Amniotic stem cell (primary cell): Measurements from ENCODE around the gene SPATA21.
A peak's percentile ranks its signal among the peaks of the same experiment; 100 is the strongest.
"Not testable (repeated sequence)": the region's sequence is repeated elsewhere in the genome, so short reads cannot be mapped to it uniquely, and the experiment has no call there.

ENCODE experiments used
- DNase-seq: peaks from one replicate; lab custom pipeline; 2025; lab: John Stamatoyannopoulos, UW

SPATA21 gene

DNA sequence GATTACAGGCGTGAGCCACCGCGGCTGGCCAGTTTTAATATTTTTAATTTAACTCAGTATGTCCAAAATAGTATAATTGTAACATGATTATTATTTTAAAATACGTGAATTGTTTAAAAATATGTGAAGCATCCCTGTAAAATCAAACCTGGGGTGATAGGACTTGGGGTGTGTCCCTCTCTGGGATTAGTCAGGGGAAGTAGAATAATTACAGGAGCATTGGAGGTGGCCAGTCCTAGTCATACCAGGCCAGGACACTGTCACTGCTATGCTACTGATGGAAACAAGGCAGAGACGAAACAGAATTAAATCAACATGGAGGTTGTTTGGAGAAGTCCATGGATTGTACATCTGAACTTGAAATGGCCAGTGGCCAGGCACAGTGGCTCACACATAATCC is 53.3 kb downstream of the SPATA21 start:
- DNase-seq: no peak

DNA sequence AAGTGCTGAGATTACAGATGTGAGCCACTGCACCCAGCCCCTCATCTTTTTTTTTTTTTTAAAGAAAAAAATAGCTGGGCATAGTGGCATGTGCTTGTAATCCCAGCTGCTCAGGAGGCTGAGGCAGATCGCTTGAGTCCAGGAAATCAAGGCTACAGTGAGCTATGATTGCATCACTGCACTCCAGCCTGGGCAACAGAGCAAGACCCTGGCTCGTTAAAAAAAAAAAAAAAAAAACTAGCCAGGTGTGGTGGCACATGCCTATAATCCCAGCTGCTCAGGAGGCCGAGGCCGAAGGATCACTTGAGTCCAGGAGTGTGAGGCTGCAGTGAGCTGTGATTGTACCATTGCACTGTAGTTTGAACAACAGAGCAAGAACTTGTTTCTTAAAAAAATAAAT is 56.4 kb downstream of the SPATA21 start:
- DNase-seq: no peak

GRCh38 chr1:16378443-16378842 is 58.8 kb downstream of the SPATA21 start:
- no peak for DNase-seq

DNA sequence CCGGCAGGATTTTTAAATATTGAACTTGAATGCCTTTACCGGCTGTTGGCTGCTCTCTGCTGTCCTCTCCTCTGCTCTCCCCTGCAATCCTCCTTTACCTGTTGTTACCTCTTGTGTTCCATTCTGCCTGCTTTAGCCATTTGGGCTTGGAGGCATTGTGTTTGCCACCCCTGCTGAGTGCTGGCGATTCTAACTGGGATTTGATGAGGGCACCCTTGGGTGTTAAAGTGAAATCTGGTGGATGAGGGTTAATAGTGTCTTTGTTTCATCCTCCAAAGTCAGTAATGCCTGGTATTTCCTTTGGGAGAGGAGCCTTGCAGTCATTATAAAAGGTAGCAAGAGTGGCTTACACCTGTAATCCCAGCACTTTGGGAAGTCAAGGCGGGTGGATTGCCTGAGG is 60.3 kb downstream of the SPATA21 start:
- no peak for DNase-seq

DNA sequence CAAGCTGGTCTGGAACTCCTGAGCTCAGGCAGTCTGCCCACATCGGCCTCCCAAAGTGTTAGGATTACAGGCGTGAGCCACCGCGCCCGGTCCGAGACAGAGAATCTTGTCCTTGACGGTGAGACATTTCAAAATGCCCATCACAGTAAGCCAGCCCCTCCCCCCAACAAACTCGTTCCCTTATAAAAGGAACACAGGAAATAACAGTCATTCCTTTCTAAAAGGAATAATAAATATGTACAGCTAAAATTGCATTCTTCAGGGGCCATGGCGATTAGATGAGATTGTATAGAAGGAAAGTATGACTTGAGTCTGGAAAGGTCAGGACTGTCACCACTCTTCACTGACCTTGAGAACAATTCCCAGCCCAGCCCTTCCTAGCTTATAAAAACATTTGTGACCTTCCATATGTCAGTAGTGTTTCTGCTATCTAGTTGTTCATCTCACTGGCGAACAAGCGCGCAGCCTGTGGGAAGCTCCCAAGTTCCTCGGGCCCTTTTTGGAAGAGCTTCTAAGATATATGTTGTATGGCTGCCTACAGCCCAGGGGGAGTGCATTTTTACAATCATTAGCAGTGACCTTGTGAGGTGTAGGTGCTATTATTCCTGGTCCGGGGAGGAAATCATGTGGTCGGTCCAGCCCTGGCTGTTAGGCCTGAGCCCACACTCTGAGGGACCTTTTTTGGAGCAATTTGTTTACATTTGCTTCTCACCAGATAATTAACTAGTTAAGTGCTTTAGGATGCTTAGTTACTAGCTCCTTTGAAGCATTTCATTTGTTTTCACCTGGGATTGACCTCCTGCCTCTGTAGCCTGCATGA is 61.5 kb downstream of the SPATA21 start:
- DNase-seq: no peak

DNA sequence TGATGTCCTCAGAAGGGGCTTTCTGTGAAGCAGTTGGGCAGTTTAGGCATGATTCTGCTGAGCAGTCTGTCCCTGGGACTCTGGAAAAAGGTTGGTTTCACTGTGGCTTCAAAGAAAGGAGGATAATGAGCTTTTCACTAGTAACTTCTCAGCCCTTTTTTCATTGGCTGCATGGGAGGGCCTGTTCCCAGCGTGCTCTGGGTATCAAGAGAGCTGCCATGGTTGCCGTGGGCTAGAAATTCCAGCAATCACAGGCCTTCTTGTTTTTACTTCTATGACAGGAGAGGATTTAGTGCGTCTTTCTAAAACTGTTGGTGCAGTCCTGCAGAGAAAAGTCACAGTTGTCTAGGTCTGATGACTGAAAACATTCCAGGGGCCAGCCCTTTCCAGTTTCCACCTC is 63.0 kb downstream of the SPATA21 start:
- DNase-seq: no peak

- no peak for DNase-seq
These were observed 64.5 kb downstream of the SPATA21 start for GRCh38 chr1:16372535-16373285.

DNA sequence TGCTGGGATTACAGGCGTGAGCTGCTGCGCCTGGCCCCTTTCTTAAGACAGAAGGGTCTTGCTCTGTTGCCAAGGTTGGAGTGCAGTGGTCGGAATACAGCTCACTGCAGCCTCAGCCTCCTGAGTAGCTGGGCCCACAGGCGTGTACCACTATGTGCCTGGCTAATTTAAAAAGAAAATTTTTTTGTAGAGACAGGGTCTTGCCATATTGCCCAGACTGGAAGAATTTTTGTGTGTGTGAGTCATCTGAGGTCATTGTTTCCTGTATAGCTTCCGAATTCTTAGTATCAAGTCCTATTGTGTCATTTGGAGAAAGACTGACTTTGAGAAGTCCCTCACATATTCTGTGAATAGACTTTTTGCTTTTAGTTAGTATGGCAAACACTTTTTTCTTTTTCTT is 65.5 kb downstream of the SPATA21 start:
- no peak for DNase-seq

- no peak for DNase-seq
These were observed 67.4 kb downstream of the SPATA21 start for GRCh38 chr1:16369821-16370220.

DNA sequence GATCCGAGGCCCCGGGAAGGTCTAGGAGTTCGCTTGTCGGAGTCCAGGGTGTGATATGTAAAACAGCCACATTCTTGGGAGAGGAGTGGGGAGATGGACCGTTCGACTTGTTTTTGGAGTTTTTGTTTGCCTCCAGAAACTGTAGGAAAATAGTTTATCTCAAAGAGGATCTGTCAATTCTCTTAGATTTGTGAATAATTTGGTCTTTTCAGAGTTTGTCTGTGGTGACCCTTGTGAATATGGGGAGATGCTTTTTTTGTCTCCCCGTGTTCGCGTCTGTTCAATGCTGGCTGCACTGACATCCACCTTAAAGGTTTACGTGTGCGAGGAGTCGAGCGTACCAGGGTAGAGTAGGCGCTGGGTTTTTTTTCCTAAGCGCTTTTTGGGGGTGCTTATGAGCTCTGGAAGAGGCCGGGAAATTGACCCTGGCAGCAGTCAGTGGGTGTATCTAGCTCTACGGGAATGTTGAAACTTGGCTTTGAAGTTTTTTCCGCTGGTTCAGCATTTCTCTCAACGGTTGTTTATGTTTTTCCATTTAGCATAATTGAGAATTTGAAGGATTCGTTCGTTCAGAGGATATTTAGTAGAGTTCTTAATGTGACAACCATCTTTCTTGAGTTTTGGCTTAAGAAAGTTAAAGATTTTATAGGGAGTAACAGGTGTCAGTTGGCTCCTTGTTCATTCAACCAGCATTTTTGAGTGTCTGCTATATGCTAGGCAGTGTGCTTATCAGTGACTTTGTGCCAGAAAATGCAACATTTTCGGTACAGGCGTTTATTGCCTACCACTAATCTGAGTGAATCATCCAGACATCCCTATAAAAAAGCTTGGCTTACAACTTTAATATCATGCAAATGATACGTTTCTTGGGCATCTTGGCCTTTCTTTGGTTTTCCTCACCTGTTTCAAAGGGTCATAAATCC is 69.0 kb downstream of the SPATA21 start:
- DNase-seq: no peak

DNA sequence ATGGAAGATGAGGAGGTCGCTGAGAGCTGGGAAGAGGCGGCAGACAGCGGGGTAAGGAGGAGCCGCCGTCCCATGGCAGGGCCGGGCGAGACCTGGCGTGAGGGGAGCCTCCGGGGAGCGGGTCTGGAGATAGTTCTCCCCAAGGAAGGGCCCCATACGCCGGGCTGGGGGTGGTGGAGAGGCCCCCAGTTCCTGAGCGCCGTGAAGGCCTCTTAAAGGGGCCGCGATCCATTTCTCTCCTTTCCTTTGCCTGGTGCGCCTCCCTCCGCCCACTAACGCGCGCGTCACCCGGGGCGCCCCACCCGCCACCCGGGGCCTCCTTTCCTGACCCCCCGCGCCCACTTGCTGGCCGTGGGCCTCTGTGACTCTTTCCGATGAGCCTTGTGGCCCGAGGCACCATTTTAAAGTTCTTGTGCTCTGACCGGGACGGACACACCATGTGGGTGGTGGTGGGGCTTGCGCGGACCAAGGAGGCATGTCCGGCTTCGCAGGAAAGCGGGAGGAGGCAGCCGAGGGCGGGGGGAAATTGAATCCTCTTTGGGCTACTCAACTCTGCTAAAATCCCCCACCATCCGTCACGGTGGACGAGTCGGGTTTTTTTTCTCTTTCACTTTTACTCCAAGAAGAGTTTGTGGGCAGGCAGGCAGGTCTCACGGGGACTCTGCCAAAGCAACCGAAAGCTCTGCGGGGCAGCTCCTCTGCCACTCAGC is 69.8 kb downstream of the SPATA21 start:
- peak; percentile 84 for DNase-seq

DNA sequence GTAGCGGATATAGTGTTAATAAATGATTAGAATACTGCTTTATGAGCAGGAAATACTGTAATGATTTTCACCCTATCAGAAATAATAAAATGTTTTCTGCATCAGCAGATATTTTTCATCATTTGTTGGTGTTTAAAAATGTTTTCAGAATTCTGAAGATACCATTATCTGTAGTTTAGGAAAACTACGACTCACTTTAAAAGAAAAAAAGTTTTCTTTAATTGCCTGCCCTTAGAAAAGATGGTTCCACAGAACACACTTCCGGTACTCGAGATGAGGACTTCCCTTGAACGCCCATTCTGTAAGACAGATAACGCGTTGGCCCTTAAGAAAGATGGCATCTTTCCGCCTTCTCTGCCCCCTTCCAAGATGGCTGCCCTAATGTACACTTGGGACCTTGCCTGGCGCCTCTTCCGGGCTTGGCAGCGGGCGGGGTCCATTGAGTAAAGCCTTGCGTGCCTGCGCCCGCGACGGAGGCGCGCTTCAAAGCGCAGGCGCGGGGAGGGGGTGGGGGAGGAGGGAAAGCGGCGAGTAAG is 70.4 kb downstream of the SPATA21 start, which contains the start of gene SZRD1:
TSS of gene SZRD1 (plus strand) at position 521 of the 536 bp plus-strand sequence. CDS start 16 bp downstream, outside the sequence.
- peak; percentile 98 for DNase-seq

DNA sequence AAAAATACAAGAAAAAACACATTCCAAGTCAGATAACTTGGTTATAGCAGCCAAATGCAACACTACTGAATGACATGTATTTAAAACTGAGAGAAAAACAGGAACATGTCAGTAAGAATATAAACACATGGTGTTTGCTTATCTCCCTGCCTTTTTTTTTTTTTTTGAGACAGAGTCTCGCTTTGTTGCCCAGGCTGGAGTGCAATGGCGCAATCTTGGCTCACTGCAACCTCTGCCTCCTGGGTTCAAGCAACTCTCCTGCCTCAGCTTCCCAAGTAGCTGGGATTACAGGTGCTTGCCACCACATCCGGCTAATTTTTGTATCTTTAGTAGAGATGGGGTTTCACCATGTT is 72.1 kb downstream of the SPATA21 start:
- DNase-seq: not testable (repeated sequence)

- no peak for DNase-seq
These were observed 80.4 kb downstream of the SPATA21 start for GRCh38 chr1:16356867-16357266.

DNA sequence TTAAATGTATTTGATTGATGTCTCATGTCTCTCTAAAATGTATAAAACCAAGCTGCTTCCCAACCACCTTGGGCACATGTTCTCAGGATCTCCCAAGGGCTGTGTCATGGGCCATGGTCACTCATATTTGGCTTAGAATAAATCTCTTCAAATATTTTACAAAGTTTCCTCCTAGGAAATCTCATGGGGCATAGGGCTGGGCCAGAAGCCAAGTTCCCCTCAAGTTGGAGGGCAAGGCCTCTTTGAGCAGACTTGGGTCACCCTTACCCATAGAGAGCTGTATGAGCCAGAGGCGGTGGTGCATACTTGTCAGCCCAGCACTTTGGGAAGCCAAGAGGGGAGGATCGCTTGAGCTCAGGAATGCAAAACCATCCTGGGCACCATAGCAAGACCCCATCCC is 82.6 kb downstream of the SPATA21 start:
- no peak for DNase-seq

GRCh38 chr1:16352842-16353535 is 84.2 kb downstream of the SPATA21 start:
- no peak for DNase-seq

DNA sequence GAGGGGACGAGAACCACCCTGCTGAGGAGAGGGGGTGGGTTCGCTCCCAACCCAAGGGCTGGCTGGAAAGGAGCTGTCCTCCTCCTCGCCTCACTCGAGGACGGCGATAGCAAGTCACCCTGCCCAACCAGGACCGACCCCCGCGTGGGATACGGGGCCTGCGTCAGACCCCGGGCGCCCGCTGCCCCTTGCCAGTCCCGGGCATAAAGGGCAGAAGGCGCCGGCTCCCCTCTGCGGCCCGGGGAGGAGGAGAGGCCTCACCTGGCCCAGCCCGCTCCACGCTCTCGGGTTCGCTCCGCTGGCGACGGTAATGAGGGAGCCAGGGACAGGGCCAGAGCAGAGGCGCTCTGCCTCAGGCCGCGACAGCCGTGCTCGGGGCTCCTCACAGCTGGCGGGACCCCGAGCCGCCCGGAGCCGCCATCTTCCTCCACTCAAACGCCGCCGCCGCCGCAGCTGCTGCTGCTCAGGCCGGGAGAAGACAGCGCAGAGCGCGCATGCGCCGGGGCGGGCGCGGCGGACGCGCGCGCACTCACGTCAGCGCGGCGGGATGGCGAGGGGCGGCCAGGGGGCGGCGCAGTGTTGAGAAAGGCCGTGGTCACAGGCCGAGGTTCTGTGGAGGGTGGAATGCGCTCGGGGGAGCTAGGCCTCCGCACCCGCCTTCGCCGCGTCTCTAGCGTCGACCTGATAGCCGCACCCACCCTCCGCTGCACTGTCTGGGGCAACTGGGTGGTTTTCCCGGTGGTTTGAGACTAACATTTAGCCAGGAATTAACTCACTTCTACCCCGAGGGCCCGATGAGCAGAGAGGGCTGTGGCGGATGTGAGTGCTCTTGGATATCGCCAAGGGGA is 85.0 kb downstream of the SPATA21 start, which contains the start of gene FBXO42:
TSS of gene FBXO42 (minus strand) at position 487 of the 848 bp plus-strand sequence. CDS start 37,062 bp downstream, outside the sequence.
- DNase-seq: no peak

- DNase-seq: no peak
These were observed 85.7 kb downstream of the SPATA21 start for GRCh38 chr1:16351456-16351993.

GRCh38 chr1:16349847-16350406 is 87.3 kb downstream of the SPATA21 start:
- no peak for DNase-seq
